Stimulated activated CD4-positive, alpha-beta T cell treated with anti-CD3 and anti-CD28 coated beads, TNF-alpha, amount 100 ng/mL, for 4 hours (primary cell): ENCODE data around the gene NDUFS6.
"Not testable (repeated sequence)": the region's sequence is repeated elsewhere in the genome, so short reads cannot be mapped to it uniquely, and the experiment has no call there.

ENCODE experiments used
- DNase-seq, 3 experiments: peaks; one replicate each; pipeline ENCODE4 v3.0.0-alpha.2; 2020; ENCODE audit warnings: low read depth in 3 of 3

The NDUFS6 gene

DNA sequence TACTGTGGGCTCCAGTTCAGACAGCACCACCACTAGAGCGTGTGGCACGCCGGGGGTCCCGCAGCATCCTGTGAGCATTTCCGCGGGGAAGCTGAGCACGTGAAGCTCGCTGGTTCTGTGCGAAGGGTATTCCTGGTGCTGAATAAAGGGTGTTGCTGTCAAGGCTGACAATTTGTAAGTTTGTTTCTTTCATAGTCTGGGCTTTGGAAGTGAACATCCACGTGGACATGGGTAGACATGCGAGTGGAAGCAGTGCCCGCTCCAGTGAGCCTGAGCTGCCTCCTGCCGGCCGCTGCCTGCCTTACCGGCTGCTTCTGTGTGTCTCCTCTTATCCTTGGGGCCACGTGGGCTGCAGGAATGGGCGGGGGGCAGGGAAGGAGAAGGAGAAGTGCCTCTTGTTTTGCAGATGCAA, 14.7 kb downstream of the NDUFS6 start:
- DNase-seq: no peak

- DNase-seq: not testable (repeated sequence)
Observed at GRCh38 chr5:1816495-1817089, 15.4 kb downstream of the NDUFS6 start.

DNA sequence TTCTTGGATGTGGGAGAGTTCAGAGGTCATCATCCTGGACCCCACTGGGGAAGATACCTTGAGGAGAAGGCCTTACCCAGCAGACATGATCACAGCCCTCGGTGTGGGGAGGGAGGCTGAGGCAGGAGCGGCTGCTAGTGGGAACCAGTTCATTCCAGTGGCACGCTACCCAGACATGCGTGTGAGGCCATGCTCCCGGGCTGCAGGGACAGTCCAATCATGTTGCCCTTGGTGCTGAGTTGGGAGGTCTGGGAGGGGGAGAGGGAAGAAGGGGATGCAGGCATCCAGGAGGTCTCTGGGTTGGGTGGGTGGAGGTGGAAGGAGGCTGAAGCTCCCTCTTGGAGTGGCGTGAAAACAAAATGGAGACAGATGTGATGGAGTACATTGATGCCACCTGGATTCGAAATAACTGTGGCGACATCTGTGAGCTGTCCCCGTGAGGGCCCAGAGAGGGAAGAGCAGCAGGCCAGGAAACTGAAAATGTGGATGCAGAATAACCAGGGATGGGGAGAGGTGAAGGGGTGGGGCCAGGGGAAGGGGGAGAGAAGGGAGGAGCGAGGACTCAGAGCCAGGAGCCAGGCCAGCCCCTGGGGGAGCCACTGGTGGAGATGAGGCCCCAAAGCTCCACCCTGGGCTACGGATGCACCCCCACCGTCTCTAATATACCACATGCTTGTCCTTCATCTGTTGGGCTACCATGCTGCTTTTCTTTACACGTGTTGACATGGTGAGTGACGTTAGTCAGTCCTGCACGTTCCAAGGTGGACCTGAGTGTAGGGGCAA, 16.2 kb downstream of the NDUFS6 start:
- no peak for DNase-seq

- no peak for DNase-seq
Observed at GRCh38 chr5:1818784-1819183, 17.6 kb downstream of the NDUFS6 start.

- DNase-seq: no peak
Observed at GRCh38 chr5:1819458-1819857, 18.3 kb downstream of the NDUFS6 start.

DNA sequence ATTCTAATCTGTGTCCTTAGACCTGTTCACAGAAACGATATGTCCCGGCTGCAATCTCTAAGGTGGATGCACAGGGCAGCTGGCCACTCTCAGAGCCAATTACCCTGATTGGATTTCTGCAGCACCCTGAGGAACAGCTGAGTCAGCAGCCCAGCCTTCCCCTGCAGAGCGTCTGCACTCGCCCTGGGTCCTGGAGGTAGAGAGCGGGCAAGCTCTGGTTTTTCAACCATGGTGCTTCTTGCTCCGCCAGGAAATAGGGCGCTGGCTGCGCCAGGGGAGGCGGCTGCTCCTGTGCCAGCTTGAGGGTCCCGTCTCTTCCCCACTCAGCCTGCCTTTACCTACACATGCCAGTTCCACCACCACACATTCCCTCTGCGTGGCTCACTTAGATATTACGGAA, 19.2 kb downstream of the NDUFS6 start:
- DNase-seq: no peak

DNA sequence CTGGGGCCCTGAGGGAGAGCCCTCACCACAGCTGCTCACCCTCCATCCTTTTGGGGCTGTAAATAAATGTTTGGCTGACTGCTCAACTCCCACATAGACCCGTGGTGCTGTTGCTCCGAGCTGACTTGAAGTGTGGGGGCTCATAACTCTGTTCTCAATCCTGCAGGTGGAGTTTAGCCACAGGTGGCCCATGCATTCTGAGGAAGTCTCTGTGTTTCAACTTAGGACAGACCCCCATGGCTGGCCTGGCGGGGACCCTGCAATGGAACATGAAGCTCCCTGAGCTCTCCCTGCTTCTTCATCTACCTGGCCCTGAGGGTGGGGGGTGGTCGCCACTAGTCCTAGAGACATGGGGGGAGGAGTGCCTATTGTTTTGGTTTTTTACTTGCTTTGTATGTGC, 19.7 kb downstream of the NDUFS6 start:
- DNase-seq: no peak

GRCh38 chr5:1821862-1822261, 20.7 kb downstream of the NDUFS6 start:
- DNase-seq: no peak

DNA sequence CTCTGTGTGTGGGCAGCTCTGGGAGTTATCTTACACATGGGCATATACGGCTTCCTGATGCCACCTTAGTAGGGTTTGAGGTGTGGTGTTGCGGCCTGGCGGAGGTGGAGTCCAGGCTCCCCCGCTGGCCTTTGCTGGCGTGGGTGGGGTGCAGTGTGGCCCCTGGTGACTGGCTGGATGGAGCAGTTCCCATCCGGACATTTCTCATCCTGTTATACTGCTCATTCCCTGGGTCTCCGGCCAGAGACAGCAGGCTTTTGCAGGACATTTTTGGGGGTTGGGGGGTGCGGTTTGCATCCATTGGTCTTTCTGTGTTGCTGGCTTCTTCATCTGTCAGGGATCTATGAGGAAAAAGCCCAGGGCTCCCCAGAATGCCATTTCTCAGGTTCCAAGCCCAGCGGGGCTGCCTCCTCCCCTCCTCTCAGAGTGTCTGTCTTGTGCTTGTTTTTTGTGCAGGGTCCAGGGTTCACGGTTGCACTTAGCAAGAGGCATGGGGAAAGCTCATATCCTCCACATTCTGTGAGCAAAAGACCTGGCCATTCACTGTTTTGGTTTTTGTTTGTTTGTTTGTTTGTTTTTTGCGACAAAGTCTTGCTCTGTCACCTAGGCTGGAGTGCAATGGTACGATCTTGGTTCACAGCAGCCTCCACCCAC, 22.3 kb downstream of the NDUFS6 start:
- DNase-seq: no peak

DNA sequence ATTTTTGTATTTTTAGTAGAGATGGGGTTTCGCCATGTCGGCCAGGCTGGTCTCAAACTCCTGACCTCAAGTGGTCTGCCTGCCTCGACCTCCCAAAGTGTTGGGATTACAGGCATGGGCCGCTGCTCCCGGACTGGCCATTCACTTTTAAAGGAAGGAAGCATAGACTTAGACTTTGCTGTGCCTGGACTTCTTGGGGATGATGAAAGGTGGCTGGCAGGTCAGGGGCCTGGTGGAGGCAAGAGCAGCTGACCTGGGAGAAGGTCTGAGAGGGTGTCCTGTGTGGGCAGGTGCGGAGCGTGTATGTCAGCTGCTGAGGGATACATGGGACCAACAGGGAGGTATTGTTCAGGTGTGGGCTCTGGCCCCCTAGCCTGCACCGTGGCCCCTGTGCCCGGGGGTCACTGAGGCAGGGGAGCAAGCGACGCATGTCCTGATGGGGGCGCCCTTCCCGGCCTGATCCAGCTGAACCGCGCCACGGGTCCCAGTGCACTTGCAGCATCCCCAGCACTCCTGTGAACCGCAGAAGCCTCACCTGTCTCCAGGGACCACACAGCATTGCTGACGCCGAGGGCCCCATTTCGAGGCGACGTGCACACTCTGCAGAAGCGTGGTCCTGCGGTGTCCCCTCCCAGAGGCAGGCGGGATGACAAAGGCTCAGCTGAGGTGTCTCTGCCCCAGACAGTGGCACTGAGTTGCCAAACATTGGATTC, 23.1 kb downstream of the NDUFS6 start:
- DNase-seq: no peak

DNA sequence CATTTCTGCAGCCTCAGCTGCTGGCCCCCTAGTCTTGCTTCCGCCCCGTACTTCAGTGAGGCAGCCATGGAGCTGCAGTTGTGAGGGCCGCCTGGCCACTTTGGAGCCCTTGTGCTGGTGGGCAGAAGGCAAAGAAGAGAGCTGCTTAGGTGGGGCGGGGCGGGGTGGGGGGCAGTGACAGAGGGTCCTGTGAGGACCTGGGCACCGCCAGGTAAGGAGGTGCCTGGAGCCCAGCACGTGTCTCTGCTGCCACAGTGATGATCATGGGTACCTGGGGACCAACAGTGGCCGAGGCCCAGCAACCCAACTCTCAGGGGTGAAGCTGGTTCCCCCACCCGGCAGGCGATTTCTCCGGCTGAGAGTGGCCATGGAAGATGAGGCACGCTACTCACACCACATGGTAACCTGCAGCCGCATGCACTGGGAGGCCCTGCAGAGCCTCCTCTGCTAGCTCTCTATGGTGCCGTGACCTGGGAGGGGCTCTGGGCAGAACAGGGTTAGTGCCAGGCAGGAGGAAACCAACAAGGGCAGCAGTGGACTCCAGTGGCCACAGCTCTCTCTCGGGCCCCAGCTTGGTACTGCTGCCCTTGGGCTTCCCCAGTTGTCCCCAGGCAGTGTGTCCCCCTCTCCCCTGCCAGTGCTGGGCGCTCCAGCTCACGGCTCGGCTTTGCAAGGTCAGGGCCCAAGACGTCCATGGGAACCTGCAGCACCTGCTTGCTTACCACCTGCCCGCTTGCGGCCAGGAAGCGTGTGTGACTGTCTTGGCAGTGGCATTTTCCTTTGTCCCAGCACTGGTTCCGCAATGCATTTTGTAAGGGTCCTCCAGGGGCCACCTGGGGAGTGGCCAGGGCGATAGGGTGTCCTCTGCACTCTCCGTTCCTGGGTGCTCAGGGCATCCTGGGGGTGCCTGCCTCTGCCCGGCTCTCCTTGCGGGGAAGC, 24.0 kb downstream of the NDUFS6 start:
- DNase-seq: no peak

DNA sequence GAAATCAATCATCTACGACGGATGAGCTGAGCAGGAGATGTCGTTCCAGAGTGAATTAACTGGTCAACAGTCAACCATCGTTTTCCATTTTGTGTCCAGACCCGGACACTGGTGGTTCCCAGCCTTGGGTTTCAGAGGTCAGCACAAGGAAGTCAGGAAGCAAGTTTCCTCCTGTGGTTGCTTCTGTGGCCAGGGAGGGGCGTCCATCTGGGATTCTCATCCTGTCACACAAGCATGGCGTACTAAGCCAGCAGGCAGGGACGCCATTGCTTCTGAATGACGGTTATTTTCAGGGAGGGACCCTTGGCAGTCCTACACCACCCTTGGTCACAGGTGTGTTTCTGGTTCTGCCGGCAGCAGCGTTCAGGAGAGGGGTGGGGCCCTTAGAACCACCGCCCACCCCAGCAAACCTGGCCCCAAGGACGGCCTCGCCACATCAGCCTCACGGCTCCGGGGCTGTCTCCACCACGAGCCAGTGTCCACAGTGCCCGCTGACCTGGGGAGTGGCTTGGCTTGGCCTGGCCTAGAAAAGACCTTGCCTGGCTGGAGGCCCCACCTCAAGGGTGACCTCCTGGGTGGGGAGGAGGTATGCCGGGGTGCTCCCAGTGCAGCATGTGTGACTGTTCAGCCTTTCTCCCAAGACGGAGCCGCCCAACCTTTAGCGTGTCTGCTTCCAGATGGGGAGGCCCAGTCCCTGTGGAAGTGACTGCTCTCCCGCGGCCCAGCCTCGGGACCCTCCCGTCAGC, 25.2 kb downstream of the NDUFS6 start:
- no peak for DNase-seq

- no peak for DNase-seq
Observed at GRCh38 chr5:1827025-1827885, 26.0 kb downstream of the NDUFS6 start.

- no peak for DNase-seq
Observed at GRCh38 chr5:1827886-1828397, 26.7 kb downstream of the NDUFS6 start.

GRCh38 chr5:1830571-1831228, 29.5 kb downstream of the NDUFS6 start:
- no peak for DNase-seq

GRCh38 chr5:1831257-1831656, 30.1 kb downstream of the NDUFS6 start:
- DNase-seq: no peak

DNA sequence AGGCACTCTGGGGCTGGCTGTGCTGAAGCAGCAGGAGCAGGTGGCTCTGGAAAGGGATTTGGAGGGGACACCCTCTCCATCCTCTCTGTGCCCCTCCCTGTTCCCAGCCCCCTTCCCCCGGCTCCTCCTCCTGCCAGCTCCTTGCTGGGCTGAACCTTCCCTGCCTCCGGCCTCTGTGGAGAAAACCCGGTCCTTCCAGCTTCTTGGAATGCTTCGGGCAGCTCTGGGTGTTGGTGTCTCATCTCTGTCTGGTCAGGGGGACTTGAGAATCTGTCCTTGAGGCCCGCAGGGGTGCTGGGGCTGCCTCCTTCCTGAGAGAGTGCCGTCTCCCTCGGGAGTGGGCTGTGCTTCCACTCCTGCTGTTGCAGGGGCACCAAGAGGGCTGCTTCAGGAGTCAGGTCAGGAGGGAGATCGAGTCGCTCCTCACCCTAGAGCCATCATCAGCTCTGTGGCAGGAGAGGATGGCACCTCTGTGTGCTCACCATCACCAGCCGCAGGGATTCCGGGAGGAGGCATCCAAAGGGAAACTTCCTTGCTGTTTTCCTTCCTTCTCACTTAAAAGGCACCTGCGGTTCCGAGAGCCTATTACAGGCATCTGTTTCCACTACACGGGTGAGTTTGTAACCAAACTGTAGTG, 30.6 kb downstream of the NDUFS6 start:
- DNase-seq: no peak

GRCh38 chr5:1832511-1833250, 31.5 kb downstream of the NDUFS6 start:
- DNase-seq: no peak
